Pancreas (tissue), 10 donors: ENCODE data around the gene APOBEC3H. TPM values are rescaled to one million over a fixed set of nuclear protein-coding genes. Genes with fewer than 3 reads are reported as not detected.

Experiments
- ATAC-seq, 4 donors: fragments of 200-7000 bp; cut with Tn5 transposase; one replicate each; pipeline versions ENCODE4 v1.8.0 to v1.9.1; 2020; ENCODE audit warnings: mild to moderate bottlenecking in 4 of 4, moderate library complexity in 4 of 4
- DNase-seq, 6 donors: peaks; one replicate each; pipeline ENCODE4 v3.0.0-alpha.2; 2020
- FAIRE-seq: peaks from 2 replicates; lab custom pipeline; 2012; peaks lifted over from hg19 to GRCh38; lab: Jason Lieb, UNC
- H3K27ac ChIP-seq, 4 donors: fragments of 200-600 bp; sonication (generic); 1 replicate in 3 of 4; 2 replicates in 1 of 4; pipeline versions ENCODE4 v1.5.0 to v1.8.0; 2020
- H3K27me3 ChIP-seq, 4 donors: fragments of 200-600 bp; one replicate each; pipeline ENCODE4 v1.8.0; 2021
- H3K36me3 ChIP-seq, 3 donors: fragments of 200-600 bp; sonication (generic) in 1 of 3; one replicate each; pipeline versions ENCODE4 v1.5.0 to v1.8.0; 2020 to 2021
- H3K4me1 ChIP-seq, 3 donors: fragments of 200-600 bp; one replicate each; pipeline ENCODE4 v1.8.0; 2021
- H3K4me3 ChIP-seq, 4 donors: fragments of 200-600 bp; sonication (generic) in 2 of 4; one replicate each; pipeline versions ENCODE4 v1.5.0 to v1.8.0; 2020 to 2021
- H3K9me3 ChIP-seq, 4 donors: fragments of 200-600 bp; one replicate each; pipeline ENCODE4 v1.8.0; 2021
- CTCF ChIP-seq, 4 donors: fragments of 200-600 bp; sonication (generic) in 3 of 4; IDR thresholded peaks; one replicate each; pipeline versions ENCODE4 v1.5.0 to v1.8.0; 2021; ENCODE audit warnings: antibody characterized with exemption in 4 of 4
- WGBS, 2 donors: extraction: QIAGEN DNeasy Blood & Tissue Kit; methylation state at CpG; one replicate each; pipeline ENCODE4 v1.1.7; 2013; 5-methylcytosine and 5-hydroxymethylcytosine counted together
- intact Hi-C, 3 donors: fragments of 100-400 bp; cut with DNase I; formaldehyde crosslinking; loops; one replicate each; pipeline versions ENCODE4 v1.11.1 to v1.14.2; 2022
- polyA plus RNA-seq, 2 donors: library from polyadenylated mRNA; stranded (reverse); fragments of 200-250 nt; gene quantifications; one replicate each; pipeline ENCODE4 v1.2.3, GENCODE V29; 2013
- total RNA-seq, 6 donors: library from RNA; stranded (reverse); fragmentation: NEBNext Ultra II Directional in 4 of 6; extraction: Animal tissue kit (Norgen Biotek cat#: 25700) in 4 of 6; gene quantifications; one replicate each; pipeline versions ENCODE4 v1.2.1 to v1.2.4, GENCODE V29; 2021 to 2023
- donor health status: healthy with polysubstance abuse.
- donor health status: DM: no; HTN: no; CAD: no; lungs with moderate emphysema.
- donor health status: DM: no; HTN: no; CAD: no.
- donor health status: control.
- donor health status: control.
- donor health status: Bipolar disorder and iron deficiency.
- donor health status: DM: yes; HTN: yes; CAD: no.
- donor health status: DM: no; HTN: no; CAD: no.
- donor health status: DM: no; HTN: no; CAD: no.
- donor health status: DM: yes; HTN: yes; CAD: no.

The APOBEC3H gene
- total and polyA plus RNA-seq, 8 donors, result 0.14 to 0.21 (median 0.16) TPM; not detected in 4

- Histone ChIP-seq H3K4me1 (peaks cover 0 to 9% (median 3%) of the 10 kb centered on the region in 3 donors), H3K27me3 (peaks cover 0 to 3% (median 0%) of the 10 kb centered on the region in 4 donors), H3K9me3 (no peaks in the 10 kb centered on the region), H3K36me3 (no peaks in the 10 kb centered on the region), H3K4me3 (peak overlapping the region; percentile 74 to 87 (median 80)), H3K27ac (peak overlapping the region; percentile 53 to 91 (median 78))
- FAIRE-seq (no peak), ATAC-seq (no peak), DNase-seq (peak in 1 of 6 donors; percentile 47)
- intact Hi-C loops, result no loop called here
- 5 to 6% methylated on average over 15 to 44 of the region's 44 CpGs for WGBS, 2 donors
- TF ChIP-seq CTCF (IDR thresholded peaks at IDR 0.05), result no peak
These were observed 55.0 kb downstream of the APOBEC3H start for GRCh38 chr22:39152024-39152510.

- Histone ChIP-seq H3K27me3 (peaks cover 0 to 3% (median 0%) of the 10 kb centered on the region in 4 donors), H3K4me1 (peaks cover 0 to 9% (median 3%) of the 10 kb centered on the region in 3 donors), H3K36me3 (no peaks in the 10 kb centered on the region), H3K27ac (peak within 1 kb of the TSS; percentile 70 to 91 (median 81)), H3K4me3 (peak within 1 kb of the TSS; percentile 74 to 87 (median 80)), H3K9me3 (no peaks in the 10 kb centered on the region)
- DNase-seq (peak; percentile 91 to 98 (median 96)), ATAC-seq (peak; percentile 84 to 94 (median 92)), FAIRE-seq (no peak)
- intact Hi-C loops, result no loop called here
- no peak for TF ChIP-seq CTCF (IDR thresholded peaks at IDR 0.05)
- WGBS, 2 donors, result 1% methylated on average over 51 to 98 of the region's 98 CpGs
These were observed 55.6 kb downstream of the APOBEC3H start, which contains the start of gene CBX7 for GRCh38 chr22:39152511-39153219. TSS of gene CBX7 (minus strand) at chr22:39152680. CDS start at chr22:39152444, 236 bp downstream.

DNA sequence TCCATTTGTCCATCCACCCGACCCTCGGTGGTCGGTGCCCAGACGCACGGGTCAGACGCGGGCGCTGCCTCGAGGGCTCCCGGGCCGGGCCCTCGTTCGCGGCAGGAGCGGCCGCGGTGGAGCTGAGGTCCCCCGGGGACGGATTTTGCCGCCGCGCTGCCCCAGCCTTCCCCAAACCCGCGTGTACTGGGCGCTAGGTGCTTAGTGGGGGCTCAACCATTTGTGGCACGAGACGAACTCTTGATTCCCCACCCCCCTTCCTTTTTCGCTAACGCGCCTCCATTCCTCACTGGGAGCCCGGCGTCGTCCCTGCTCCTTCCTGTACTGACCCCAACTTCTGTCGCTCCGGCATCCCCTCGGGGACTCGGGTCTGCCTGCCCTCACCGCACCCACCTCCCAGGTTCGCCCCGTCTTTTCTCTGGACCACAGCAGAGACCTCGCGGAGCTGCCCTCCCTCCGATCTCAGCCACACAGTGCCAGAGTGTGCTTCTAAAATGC is 56.2 kb downstream of the APOBEC3H start:
- no peak for TF ChIP-seq CTCF (IDR thresholded peaks at IDR 0.05)
- Histone ChIP-seq H3K4me1 (peaks cover 0 to 9% (median 0%) of the 10 kb centered on the region in 3 donors), H3K27me3 (peaks cover 0 to 3% (median 0%) of the 10 kb centered on the region in 4 donors), H3K4me3 (peak overlapping the region; percentile 42 to 87 (median 76)), H3K9me3 (no peaks in the 10 kb centered on the region), H3K36me3 (no peaks in the 10 kb centered on the region), H3K27ac (peak overlapping the region; percentile 70 to 84 (median 78))
- FAIRE-seq (no peak), ATAC-seq (peak in 3 of 4 donors; percentile 5 to 9 (median 9)), DNase-seq (peak in 2 of 6 donors; percentile 41 to 68)
- intact Hi-C loops, result no loop called here
- WGBS, 2 donors, result 3 to 6% methylated on average over 43 of the region's 43 CpGs

Other genes with a start within 250 kb of the APOBEC3H start
- 10 to 100 TPM; 22.5 to 44.6 (median 29.2) TPM for gene CBX6, start 225.0 kb upstream of the APOBEC3H start, total RNA-seq
- gene CBX6, start 225.0 kb upstream of the APOBEC3H start, polyA plus RNA-seq, result 10 to 100 TPM; 23.1 to 29.0 TPM
- gene APOBEC3A, start 139.6 kb upstream of the APOBEC3H start, total RNA-seq, result 1 to 10 TPM in 1 of 6 donors, under 1 TPM in 4, not detected in 1; 0.24 to 1.1 (median 0.64) TPM
- under 1 TPM in 1 of 2 donors, not detected in 1; 0.07 TPM for gene APOBEC3A, start 139.6 kb upstream of the APOBEC3H start, polyA plus RNA-seq
- gene APOBEC3B, start 114.9 kb upstream of the APOBEC3H start, total RNA-seq, result 10 to 100 TPM in 1 of 6 donors, 1 to 10 TPM in 4, under 1 TPM in 1; 0.60 to 10.2 (median 2.7) TPM
- gene APOBEC3B, start 114.9 kb upstream of the APOBEC3H start, polyA plus RNA-seq, result 1 to 10 TPM; 2.4 to 4.7 TPM
- 10 to 100 TPM in 1 of 6 donors, 1 to 10 TPM in 5; 2.5 to 12.0 (median 4.2) TPM for gene APOBEC3C, start 83.0 kb upstream of the APOBEC3H start, total RNA-seq
- 1 to 10 TPM; 5.3 to 7.9 TPM for gene APOBEC3C, start 83.0 kb upstream of the APOBEC3H start, polyA plus RNA-seq
- gene APOBEC3D, start 76.1 kb upstream of the APOBEC3H start, total RNA-seq, result 1 to 10 TPM in 2 of 6 donors, under 1 TPM in 3, not detected in 1; 0.37 to 1.6 (median 0.66) TPM
- 1 to 10 TPM in 1 of 2 donors, under 1 TPM in 1; 0.63 to 1.6 TPM for gene APOBEC3D, start 76.1 kb upstream of the APOBEC3H start, polyA plus RNA-seq
- gene APOBEC3F, start 56.4 kb upstream of the APOBEC3H start, total RNA-seq, result 1 to 10 TPM; 1.7 to 8.6 (median 3.1) TPM
- 1 to 10 TPM; 4.2 to 6.9 TPM for gene APOBEC3F, start 56.4 kb upstream of the APOBEC3H start, polyA plus RNA-seq
- 1 to 10 TPM in 5 of 6 donors, under 1 TPM in 1; 0.94 to 5.3 (median 2.5) TPM for gene APOBEC3G, start 20.0 kb upstream of the APOBEC3H start, total RNA-seq
- gene APOBEC3G, start 20.0 kb upstream of the APOBEC3H start, polyA plus RNA-seq, result 1 to 10 TPM; 2.7 to 4.4 TPM
- 10 to 100 TPM; 17.2 to 28.8 (median 22.3) TPM for gene CBX7, start 55.4 kb downstream of the APOBEC3H start, total RNA-seq
- gene CBX7, start 55.4 kb downstream of the APOBEC3H start, polyA plus RNA-seq, result 10 to 100 TPM; 28.7 to 44.0 TPM
- gene PDGFB, start 147.7 kb downstream of the APOBEC3H start, total RNA-seq, result 10 to 100 TPM in 1 of 6 donors, 1 to 10 TPM in 5; 2.7 to 12.1 (median 4.4) TPM
- gene PDGFB, start 147.7 kb downstream of the APOBEC3H start, polyA plus RNA-seq, result 1 to 10 TPM; 4.0 to 4.7 TPM
- gene RPL3, start 222.4 kb downstream of the APOBEC3H start, total RNA-seq, result 1,000 to 10,000 TPM; 1,199 to 2,601 (median 1,706) TPM
- 1,000 to 10,000 TPM; 1,506 to 2,659 TPM for gene RPL3, start 222.4 kb downstream of the APOBEC3H start, polyA plus RNA-seq